Fibroblast of the aortic adventitia (primary cell): ENCODE measurements around the gene XYLT1. TPM values are rescaled to one million over a fixed set of nuclear protein-coding genes. Genes with fewer than 3 reads are reported as not detected.
"Not testable (repeated sequence)": the region's sequence is repeated elsewhere in the genome, so short reads cannot be mapped to it uniquely, and the experiment has no call there.

Experiments
- DNase-seq: peaks from one replicate; pipeline ENCODE4 v3.0.0-alpha.2; 2010; ENCODE audit warnings: low read depth
- H3K4me3 ChIP-seq: 2 replicates; pipeline ENCODE4 v1.5.1; 2011; ENCODE audit warnings: low read depth, mild to moderate bottlenecking, control low read depth, low read length, moderate library complexity
- CTCF ChIP-seq: IDR thresholded peaks from 2 replicates; pipeline ENCODE4 v1.5.1; 2011; ENCODE audit warnings: mild to moderate bottlenecking, low read length, control low read depth, inconsistent platforms; ENCODE audit not compliant: insufficient read depth
- total RNA-seq: library from RNA; depleted of rRNA; stranded (reverse); fragments of >200 nt; gene quantifications from 2 replicates; pipeline ENCODE4 v1.2.3, GENCODE V29; 2012; ENCODE audit warnings: low replicate concordance

Gene XYLT1
- total RNA-seq, 1 donor = 32.7 TPM

GRCh38 chr16:17512636-17513220, 42.0 kb upstream of the XYLT1 start:
- DNase-seq = peak; percentile 48
- no peak for TF ChIP-seq CTCF

GRCh38 chr16:17511340-17511739, 40.6 kb upstream of the XYLT1 start:
- no peak overlapping the region for H3K4me3 ChIP-seq
- no peak for TF ChIP-seq CTCF
- peak; percentile 73 for DNase-seq

More at GRCh38 chr16:17512636-17513220, 42.0 kb upstream of the XYLT1 start:
- H3K4me3 ChIP-seq = no peak overlapping the region

GRCh38 chr16:17510567-17510966, 39.8 kb upstream of the XYLT1 start:
- peak; percentile 23 for DNase-seq
- H3K4me3 ChIP-seq = no peak overlapping the region
- no peak for TF ChIP-seq CTCF

- TF ChIP-seq CTCF = no peak
- no peak overlapping the region for H3K4me3 ChIP-seq
- DNase-seq = peak; percentile 69
Observed at GRCh38 chr16:17509194-17509593, 38.4 kb upstream of the XYLT1 start.

- H3K4me3 ChIP-seq = no peak overlapping the region
- TF ChIP-seq CTCF = no peak
- no peak for DNase-seq
Observed at GRCh38 chr16:17508303-17508702, 37.5 kb upstream of the XYLT1 start.

GRCh38 chr16:17507516-17507915, 36.8 kb upstream of the XYLT1 start:
- not testable (repeated sequence) for H3K4me3 ChIP-seq, DNase-seq

- not testable (repeated sequence) for H3K4me3 ChIP-seq, DNase-seq
Observed at GRCh38 chr16:17505828-17506227, 35.1 kb upstream of the XYLT1 start.

GRCh38 chr16:17504050-17504449, 33.3 kb upstream of the XYLT1 start:
- DNase-seq = no peak
- no peak for TF ChIP-seq CTCF
- no peak overlapping the region for H3K4me3 ChIP-seq
